Endothelial cell of umbilical vein (primary cell): ENCODE measurements around the gene FHIT.

Experiments used
- EZH2 ChIP-seq: IDR thresholded peaks from 2 replicates; pipeline ENCODE4 v1.6.1; 2012; ENCODE audit warnings: borderline replicate concordance, low read depth, mild to moderate bottlenecking, moderate library complexity, low read length, inconsistent platforms; ENCODE audit not compliant: severe bottlenecking
- TF ChIP-seq, protein P1 (sequence below), 2 donors: IDR thresholded peaks; 1 replicate in 1 of 2; 2 replicates in 1 of 2; pipeline ENCODE4 v1.5.1; 2011; ENCODE audit warnings: low read length in 2 of 2, mild to moderate bottlenecking in 2 of 2, moderate library complexity in 2 of 2, control low read depth in 1 of 2, inconsistent platforms in 1 of 2, low read depth in 1 of 2; ENCODE audit not compliant: insufficient read depth in 1 of 2; ENCODE audit errors: extremely low read depth in 1 of 2
- TF ChIP-seq, protein P2 (sequence below): IDR thresholded peaks from 2 replicates; pipeline ENCODE4 v1.6.1; 2011; ENCODE audit not compliant: insufficient read depth, insufficient read length

DNA sequence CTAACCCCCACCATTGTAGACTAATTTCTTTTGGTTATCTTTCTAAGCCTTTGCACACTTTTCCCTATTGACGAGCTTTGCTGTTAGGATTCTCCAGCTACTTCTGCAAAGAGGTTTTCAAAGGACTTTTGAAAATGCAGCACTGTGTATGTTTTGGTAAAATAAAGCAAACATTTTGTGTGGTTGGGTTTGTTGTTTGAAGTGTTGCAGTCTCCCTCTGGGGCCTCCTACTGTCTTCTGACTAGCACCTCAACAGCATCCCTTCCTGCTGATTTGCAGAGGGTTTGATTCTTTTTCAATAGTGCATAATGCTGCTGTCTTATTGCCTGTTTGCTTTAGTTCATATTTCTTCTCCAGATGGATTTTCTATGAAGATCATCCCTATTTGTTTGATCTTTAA lies 1426.4 kb downstream of the FHIT start:
- TF ChIP-seq, protein P1, sequence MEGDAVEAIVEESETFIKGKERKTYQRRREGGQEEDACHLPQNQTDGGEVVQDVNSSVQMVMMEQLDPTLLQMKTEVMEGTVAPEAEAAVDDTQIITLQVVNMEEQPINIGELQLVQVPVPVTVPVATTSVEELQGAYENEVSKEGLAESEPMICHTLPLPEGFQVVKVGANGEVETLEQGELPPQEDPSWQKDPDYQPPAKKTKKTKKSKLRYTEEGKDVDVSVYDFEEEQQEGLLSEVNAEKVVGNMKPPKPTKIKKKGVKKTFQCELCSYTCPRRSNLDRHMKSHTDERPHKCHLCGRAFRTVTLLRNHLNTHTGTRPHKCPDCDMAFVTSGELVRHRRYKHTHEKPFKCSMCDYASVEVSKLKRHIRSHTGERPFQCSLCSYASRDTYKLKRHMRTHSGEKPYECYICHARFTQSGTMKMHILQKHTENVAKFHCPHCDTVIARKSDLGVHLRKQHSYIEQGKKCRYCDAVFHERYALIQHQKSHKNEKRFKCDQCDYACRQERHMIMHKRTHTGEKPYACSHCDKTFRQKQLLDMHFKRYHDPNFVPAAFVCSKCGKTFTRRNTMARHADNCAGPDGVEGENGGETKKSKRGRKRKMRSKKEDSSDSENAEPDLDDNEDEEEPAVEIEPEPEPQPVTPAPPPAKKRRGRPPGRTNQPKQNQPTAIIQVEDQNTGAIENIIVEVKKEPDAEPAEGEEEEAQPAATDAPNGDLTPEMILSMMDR (IDR thresholded peaks at IDR 0.05; ENCODE audit: extremely low read depth in 1 of 2, insufficient read depth in 1 of 2, low read depth in 1 of 2, low read length in 2 of 2) = no peak
- TF ChIP-seq, protein P2, sequence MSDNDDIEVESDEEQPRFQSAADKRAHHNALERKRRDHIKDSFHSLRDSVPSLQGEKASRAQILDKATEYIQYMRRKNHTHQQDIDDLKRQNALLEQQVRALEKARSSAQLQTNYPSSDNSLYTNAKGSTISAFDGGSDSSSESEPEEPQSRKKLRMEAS = no peak
- no peak for TF ChIP-seq EZH2
